CD4-positive, alpha-beta T cell treated with Interleukin-15 for 1 hour (primary cell): ENCODE measurements around the gene FBXO33.

Experiments
- DNase-seq: peaks from one replicate; pipeline ENCODE4 v3.0.0-alpha.2; 2020

The FBXO33 gene

DNA sequence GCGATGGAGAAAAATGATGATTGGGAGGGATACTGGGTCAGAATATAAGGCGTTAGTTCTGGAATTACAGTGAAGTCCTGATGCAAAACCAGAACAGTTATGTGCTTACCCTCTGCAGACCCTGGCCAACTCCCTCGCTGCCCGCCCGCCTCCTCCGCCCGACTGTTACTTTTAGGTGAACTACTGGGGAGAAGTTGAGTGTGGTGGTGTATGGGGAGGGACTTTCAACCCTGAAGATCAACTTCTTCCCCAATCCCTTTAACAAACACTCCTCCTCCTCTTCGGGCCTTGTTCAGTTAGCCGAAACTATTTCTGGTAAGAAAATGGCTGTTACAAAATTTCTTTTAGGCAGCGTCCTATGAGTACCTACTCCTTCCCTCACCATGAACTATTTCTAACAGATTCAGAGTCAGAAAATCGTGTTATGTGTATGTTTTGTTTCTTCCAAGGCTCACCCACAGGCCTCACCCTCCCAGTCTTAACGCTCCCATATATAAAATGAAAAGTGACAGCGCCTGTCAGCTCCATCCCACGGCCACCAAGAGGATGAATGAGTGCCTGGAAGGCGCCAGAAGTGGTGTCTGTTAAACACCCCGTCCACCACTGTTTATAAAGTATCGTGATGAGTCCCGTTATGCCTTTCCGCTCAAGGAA is 1.3 kb downstream of the FBXO33 start:
- DNase-seq, result peak; percentile 19

DNA sequence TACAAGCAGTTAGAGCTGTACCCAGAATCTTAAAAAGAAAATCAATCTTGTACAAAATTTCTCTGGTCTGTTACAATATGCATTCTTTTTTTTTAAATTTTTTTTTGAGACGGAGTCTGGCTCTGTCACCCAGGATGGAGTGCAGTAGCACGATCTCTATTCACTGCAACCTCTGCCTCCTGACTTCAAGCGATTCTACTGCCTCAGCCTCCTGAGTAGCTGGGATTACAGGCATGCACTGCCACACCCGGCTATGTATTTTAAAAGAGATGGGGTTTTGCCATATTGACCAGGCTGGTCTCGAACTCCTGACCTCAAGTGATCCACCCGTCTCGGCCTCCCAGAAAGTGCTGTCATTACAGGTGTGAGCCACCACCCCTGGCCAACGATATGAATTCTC is 4.1 kb downstream of the FBXO33 start:
- no peak for DNase-seq

DNA sequence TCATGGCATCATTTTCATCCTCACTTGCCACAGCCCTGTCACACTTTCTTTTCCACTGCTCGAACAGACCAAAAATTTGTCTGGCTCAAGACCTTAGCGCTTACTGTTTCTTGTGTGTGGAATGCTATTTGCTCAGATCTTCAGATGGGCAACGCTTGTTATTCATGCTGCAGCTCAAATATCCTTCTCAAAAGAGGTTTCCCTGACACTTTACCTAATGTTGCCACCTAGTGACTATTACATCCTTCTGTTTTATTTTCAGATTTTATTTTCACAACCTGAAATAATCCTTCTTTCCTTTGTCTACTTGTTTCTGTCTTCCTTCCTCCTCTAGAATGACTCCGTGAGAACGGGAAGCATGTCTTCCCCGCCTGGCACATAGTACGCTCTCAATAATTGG is 5.6 kb downstream of the FBXO33 start:
- no peak for DNase-seq

DNA sequence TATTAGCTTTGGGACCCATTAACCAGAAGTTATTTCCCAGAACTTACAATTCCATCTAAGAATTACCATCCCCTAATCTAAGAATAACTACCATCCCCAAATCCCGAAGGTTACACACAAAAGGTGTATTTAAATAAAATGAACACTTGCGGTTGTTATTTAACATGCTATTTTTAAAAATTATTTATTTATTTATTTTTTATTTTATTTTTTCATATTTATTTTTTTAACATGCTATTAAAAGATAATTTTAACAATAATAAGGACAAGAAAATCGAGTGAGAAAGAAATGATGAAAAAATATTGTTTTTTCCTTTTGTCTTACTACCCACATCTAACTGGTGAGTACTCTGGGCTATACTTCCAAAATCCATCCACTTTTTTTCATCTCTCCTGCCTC is 6.3 kb downstream of the FBXO33 start:
- DNase-seq, result no peak

DNA sequence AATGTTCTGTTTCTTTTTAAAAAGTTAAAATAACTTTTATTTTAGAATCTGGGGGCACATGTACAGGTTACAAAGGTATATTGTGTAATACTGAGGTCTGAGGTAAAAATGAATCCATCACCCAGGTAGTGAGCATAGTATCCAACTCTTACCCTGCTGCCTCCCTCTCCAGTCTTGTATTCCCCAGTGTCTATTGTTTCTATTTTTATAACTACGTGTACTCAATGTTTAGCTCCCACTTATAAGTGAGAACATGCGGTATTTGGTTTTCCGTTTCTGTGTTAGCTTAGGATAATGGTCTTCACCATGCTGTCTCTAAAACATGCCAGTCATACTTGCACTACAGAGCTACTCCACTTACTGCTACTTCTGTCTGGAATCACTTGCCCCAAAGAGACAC is 8.4 kb downstream of the FBXO33 start:
- no peak for DNase-seq

DNA sequence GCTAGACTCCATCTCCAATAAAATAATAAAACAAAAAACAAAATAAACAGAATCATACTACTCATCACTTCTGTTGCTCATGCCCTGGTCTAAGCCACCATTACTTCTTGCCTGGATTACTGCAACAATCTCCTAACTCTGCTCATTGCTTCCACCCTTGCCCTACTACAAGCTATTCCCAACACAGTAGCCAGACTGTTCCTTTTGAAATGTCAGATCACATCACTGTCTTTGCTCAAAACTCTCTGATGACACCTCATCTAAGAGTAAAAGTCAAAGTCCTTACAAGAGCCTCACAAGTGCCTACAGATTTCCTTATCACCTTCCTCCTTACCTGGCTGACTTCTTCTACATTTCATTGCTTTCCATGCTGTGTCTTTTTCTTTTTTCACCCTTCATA is 10.0 kb downstream of the FBXO33 start:
- no peak for DNase-seq

DNA sequence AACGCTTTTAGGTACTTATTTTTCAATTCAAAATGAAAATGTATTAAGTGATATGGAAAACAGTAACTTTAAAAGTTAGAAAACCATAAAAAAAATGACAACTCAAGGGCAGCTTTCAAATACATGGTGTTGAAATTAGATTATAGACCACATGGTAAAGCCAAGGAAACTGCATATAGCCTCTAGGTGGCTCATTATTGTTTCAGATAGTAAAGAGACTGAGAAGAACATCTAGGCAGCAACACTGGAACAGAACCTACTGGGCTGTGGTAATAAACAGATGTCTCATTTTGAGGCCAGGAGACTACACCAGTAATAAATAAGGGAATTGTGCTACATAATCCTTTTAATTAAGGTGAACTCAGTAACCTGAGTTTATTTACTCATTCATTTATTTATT is 13.0 kb downstream of the FBXO33 start:
- DNase-seq, result no peak

DNA sequence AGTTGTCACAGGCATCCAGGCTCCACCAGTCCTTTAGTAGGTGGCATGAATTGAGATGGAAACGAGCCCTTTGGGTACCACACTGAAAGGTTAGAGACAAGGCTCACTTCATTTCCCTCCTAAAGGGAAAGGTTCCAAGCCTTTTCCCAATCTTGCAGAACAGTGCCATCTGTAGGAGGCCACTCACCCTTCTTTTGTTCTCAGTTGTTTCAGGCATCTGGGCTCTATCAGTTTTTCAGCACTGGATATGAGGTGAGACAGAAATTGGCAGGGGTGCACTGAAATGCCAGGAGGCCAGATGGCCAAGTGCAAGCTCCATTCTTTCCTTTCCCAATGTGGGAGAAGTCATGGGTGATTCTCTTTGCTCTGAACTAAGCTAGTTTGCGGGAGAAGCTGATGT is 15.2 kb downstream of the FBXO33 start:
- DNase-seq, result no peak

DNA sequence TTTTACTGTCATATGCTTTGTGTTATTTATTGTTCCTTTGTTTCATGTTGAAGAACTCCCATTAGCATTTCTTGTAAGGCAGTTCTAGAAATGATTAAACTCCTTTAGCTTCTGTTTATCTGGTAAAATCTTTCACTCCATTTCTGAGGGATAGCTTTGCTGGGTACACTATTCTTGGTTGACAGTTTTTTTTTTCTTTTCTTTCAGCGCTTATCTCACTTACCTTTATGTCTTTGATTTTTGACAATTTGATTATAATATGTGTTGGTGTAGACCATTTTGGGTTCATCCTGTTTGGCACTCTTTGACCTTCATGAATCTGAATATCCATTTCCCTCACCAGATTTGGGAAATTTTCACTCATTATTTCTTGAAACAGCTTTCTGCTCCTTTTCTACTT is 16.2 kb downstream of the FBXO33 start:
- no peak for DNase-seq

DNA sequence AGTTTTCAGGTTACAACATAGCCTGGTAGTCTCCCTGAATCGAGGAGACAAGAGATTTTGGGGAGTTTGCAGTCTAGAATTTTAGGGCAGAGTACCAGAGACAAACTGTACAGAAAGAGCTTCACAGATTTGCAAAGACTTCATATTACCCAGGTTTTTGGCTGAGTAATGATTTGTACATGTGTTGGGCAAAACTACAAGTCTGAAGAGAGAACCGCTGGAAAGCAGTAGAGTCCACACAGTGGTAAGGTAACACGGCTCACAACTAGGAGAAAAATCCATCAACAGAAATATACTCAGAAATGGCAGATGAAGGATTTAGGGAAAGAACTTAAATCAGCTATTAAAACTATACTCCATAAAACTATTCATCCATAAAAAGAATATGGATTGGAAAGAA is 25.7 kb downstream of the FBXO33 start:
- no peak for DNase-seq

DNA sequence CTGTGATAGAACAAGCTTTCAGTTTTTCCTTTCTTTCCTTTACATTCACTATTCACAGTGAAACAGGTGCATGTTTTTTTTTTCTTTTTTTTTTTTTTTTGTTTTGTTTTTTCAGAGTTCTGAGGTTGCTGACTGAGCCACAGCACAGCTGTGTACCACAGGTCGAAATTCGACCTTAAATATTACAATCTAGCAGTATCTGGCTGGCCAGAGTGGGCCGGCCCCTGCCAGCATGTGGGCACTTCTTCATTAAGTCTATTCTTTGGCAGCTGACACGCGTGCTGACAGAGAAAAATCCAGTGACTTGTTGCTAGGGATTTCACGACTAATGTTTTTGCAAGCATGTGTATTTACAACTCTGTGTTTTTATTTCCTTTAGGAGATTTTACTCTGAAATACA is 33.9 kb downstream of the FBXO33 start:
- DNase-seq, result no peak

DNA sequence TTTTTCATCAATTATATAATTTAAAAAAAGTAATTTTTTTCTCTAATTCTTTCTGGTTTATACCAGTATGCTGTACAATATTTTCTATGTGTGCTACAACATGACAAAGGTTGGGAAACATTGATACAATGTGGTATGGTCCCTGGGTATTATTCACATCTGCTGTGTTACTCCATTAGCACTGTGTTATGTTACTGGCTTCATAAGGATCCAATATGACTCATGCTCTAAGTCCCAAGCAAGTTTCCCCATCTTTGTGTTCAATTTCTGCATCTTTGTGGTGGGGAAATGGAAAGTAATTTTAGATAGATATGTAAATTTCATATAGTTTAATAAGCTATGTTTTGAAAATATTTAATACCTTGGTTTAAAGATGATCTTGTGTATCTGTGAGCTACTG is 35.8 kb downstream of the FBXO33 start:
- DNase-seq, result no peak

DNA sequence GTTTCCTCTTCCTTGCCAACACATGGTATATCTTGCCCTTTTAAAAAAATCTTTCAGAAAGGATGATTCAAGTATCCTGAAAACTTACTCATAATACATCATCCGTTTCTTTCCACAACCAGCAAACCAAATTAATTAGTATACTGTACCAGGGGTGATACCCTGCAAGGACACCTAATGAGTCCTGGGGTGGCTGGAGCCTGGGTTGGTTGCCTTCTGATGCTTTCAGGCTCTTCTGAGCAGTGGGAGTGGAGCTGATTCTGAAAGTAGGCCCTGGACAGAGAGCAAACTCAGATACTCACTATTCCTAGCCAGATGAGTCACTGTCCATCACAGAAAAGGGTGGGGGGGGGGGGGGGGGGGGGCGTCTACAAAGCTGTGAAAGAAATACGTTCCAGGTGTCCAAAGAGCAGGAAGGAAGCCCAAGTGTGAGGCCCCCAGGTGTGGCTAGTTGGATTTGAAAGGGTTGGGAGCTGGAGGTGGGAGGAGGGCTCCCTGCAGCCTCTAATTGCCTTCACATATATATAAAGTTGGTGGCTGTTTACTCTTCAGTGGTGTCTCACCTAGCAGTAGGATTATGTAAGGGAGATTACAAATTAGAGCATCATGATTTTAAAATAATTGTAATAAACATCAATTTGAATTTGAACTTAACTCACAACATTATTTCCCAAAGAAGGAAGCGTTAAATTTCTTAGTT is 36.5 kb downstream of the FBXO33 start:
- no peak for DNase-seq

DNA sequence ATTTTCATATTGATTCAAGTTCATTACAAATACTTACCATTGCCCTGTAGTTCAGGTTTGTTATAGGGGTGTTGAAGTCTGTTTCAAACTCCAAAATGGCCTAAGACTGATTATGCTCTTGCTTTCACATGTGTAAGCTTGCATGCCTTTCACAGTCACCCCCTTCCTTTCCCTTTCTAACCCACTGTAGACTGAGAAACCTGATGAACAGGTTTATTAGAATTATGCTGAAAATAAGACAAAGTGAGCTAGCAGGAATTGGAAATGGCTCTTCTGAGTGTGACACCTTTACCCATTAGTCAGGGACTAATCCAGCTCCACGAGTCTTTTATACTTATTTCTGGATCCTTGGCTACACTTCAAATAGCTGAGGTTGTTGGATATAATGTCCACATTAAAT is 38.9 kb downstream of the FBXO33 start:
- no peak for DNase-seq

DNA sequence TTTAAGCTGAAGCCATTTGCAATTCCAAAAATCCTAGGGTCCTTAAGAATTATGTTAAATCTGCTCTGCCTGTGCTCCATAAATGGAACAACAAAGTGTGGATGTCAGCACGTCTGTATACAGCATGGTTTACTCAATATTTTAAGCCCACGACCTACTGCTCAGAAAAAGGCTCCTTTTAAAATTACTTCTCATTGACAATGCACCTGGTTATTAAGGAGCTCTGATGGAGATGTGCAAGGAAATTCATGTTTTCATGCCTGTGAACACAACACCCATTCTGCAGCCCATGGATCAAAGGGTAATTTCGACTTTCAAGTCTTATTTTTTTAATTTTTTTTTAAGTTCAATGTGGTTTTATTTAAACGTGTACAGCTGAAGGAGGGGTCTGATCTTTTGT is 48.1 kb downstream of the FBXO33 start:
- no peak for DNase-seq

DNA sequence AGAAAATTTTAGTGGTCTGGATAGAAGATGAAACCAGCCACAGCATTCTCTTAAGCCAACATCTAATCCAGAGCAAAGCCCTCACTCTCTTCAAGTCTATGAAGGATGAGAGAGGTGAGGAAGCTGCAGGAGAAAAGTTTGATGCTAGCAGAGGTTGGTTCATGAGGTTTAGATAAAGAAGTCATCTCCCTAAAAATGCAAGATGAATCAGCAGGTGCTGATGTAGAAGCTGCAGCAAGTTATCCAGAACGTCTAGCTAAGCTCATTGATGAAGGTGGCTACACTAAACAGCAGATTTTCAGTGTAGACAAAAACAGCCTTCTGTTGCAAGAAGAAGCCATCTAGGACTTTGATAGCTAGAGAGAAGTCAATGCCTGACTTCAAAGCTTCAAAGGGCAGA is 48.5 kb downstream of the FBXO33 start:
- DNase-seq, result no peak

DNA sequence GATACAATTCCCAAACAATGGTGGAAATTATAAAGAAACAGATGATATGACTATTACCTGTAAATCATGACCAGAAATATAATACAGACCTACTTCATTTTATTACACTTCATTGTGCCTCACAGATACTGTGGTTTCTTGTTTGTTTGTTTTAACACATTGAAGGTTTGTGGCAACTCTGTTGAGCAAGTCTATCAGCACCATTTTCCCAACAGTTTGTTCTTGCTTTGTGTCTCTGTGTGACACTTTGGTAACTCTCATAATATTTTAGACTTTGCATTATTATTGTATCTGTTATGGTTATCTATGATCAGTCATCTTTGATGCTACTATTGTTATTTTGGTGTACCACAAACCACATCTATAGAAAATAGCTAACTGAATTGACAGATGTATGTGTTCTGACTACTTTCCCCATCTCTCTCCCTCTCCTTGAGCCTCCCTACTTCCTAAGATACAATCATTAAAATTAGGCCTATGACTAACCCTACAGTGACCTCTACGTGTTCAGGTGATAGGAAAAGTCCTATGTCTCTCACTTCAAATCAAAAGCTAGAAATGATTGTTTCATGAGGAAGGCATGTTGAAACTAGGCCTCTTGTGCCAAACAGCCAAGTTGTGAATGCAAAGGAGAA is 49.1 kb downstream of the FBXO33 start:
- no peak for DNase-seq

DNA sequence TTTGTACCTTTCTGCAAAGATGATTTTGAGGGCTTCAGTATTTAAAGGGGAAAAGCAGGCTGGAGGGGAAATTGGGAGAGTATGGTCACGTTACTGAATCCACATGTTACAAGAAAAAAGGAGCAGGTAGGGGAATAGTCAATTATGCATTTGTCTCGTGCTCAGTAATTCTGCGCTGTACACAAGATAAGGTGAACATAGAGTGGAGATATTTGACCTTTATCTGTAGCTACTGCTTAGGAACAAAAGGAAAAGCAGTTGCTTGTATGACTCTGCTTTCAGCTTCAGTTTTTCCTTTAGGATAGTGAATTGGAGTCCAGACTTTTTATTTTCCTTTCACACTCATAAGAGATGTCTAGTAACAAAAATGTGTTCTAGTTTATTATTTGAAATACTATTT is 49.8 kb downstream of the FBXO33 start:
- DNase-seq, result no peak

DNA sequence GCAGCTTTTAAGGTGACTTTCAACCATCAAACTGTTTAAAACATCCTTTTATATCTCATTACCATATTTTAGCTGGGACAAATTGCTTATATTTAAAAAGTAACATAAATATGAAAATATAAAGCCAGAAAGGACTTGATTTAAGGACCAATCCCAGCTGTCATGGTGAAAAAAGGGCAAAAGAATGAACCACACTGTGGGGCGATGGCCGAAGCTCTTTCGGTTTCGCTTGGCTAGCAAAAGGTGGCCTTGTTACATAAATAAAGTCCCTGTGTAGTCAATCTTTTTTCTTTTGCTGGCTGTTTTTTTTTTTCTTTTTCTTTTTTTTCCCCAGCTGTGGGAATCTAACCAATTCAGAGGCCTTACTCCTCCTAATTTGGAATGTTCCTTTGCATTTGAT is 50.9 kb downstream of the FBXO33 start:
- no peak for DNase-seq

DNA sequence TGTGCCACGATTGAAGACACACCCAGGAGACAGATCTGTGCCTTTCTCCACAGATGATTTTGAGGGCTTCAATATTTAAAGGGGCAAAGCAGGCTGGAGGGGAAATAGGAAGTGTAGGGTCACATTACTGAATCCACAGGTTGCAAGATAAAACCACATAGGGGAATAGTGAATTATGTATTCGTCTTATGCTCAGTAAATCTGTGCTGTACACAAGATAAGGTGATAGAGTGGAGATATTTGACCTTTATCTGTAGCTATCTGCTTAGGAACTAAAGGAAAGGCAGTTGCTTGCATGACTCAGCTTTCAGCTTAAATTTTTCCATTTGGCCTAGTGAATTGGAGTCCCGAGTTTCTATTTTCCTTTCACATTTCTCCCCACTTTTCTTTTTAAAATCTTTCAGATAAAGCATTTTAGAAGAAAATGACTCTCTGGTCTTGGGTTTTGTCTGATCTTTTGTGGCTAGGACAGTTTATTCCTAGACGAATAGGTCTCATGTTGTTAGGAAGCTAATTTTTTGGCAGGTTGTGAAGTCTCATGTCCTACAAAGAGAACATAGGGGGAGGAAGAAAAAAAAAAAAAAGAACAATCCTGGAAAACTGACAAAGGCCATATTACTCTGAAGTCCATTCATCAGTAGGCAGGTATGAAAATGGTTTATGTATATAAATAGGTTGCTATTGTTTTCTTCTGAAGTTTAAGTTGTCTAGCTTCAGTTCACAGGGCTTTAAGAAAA is 55.4 kb downstream of the FBXO33 start:
- no peak for DNase-seq

DNA sequence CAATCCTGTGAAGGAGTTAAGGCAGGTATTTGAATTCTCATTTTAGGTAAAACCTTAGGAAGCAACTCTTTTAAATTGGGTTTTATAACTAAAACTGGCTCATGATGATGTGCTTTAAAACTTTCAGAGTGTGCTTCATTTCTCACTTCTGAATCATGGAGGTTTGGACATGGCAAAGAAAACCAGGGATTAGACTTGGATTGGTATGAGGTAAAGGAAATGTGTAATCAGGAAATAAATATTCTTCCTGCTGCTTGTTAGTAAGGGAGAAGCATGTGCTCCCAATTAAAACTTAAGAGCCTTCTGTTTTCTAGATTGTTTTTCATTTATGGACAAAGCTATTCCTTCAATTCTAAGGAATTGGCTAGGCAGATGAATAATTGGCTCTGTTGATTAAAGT is 57.4 kb downstream of the FBXO33 start:
- no peak for DNase-seq

DNA sequence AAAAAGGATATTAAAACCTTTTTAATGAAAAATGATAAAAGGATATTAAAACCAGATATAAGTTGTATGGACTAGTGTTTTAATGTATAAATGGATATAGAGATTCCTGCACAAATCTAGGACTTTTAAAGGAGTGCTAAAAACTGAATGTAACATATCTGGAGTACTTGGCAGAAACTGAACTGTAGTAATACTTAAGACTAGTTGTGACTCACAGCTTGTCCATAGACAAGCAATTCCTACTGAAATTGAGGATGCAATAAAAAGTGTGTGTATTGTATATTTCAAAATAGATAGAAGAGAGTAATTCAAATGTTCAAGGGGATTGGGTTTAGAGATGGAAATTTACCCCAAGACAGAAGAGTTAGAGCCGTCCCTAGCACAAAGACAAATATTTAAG is 59.6 kb downstream of the FBXO33 start:
- DNase-seq, result no peak

DNA sequence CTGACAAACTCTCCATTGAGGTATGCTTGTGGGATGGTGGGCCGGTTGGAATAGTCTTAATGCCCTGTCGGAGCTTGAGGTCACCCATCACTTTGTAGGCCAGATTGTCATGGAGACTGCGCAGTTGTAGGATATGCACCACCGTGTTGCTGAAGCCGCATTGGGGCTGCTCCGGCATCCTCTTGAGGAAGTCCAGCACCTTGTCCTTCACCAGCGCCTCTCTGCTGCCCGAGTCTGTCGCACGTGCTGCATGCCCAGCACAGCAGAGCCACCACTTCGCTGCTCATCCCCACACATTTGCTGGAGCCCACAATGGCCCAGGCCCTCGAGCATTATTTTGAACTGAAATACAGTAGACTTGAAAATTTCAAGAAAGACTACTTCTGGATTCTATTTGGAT is 61.8 kb downstream of the FBXO33 start:
- DNase-seq, result no peak

DNA sequence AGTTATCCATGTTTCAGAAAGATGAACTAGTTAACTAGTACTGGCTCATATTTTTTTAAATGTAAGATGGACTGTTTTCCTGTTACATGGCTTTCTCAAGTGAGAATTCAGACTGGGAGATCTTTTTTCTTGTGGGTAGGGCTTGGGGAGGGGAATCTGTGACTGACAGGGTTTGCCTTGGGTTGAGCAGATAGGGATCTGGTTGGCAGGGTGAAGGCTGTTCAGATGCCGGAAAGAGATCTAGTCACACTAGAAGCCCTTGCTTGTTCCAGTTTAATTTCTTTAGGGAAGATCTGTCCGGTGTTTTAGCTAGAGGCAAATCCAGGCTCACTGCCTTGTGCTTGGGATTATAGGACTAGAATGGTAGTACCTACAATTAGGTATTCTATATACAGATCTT is 63.2 kb downstream of the FBXO33 start:
- no peak for DNase-seq
